Astrocyte (in vitro differentiated cells and primary cell): ENCODE results near the gene TBC1D22B. TPM values are rescaled to one million over a fixed set of nuclear protein-coding genes. Genes with fewer than 3 reads are reported as not detected.

ENCODE experiments used
- DNase-seq: peaks from one replicate; pipeline ENCODE4 v3.0.0-alpha.2; 2010; ENCODE audit warnings: low read depth
- FAIRE-seq: peaks from 2 replicates; lab custom pipeline; 2011; peaks lifted over from hg19 to GRCh38; lab: Jason Lieb, UNC
- H2AFZ ChIP-seq: 2 replicates; pipeline ENCODE4 v1.6.0; 2012; ENCODE audit warnings: low read depth, low read length, inconsistent platforms
- H3K27ac ChIP-seq: 2 replicates; pipeline ENCODE4 v1.5.1; 2011; ENCODE audit warnings: low read depth, low read length, inconsistent platforms
- H3K27me3 ChIP-seq: 2 replicates; pipeline ENCODE4 v1.6.0; 2011; ENCODE audit warnings: low read length, inconsistent platforms; ENCODE audit not compliant: insufficient read depth
- H3K36me3 ChIP-seq: 2 replicates; pipeline ENCODE4 v1.5.1; 2011; ENCODE audit warnings: low read length, inconsistent platforms; ENCODE audit not compliant: insufficient read depth
- H3K4me1 ChIP-seq: 2 replicates; pipeline ENCODE4 v1.5.1; 2011; ENCODE audit warnings: low read length, inconsistent platforms; ENCODE audit not compliant: insufficient read depth
- H3K4me2 ChIP-seq: 2 replicates; pipeline ENCODE4 v1.6.0; 2012; ENCODE audit warnings: low read length, inconsistent platforms
- H3K4me3 ChIP-seq: 2 replicates; pipeline ENCODE4 v1.5.1; 2011; ENCODE audit warnings: low read depth, mild to moderate bottlenecking, low read length, inconsistent platforms; ENCODE audit not compliant: insufficient read depth
- H3K79me2 ChIP-seq: 2 replicates; pipeline ENCODE4 v1.6.0; 2012; ENCODE audit warnings: mild to moderate bottlenecking, low read length, inconsistent platforms; ENCODE audit not compliant: insufficient read depth
- H3K9ac ChIP-seq: 2 replicates; pipeline ENCODE4 v1.6.0; 2012; ENCODE audit warnings: mild to moderate bottlenecking, low read length, inconsistent platforms
- H3K9me3 ChIP-seq: 2 replicates; pipeline ENCODE4 v1.5.1; 2012; ENCODE audit warnings: low read depth, mild to moderate bottlenecking, low read length, inconsistent platforms; ENCODE audit not compliant: insufficient read depth
- H4K20me1 ChIP-seq: 2 replicates; pipeline ENCODE4 v1.6.0; 2012; ENCODE audit warnings: low read length, inconsistent platforms; ENCODE audit not compliant: insufficient read depth
- H3K27ac Mint-ChIP-seq: one replicate; pipeline ENCODE4 v1.8.0; 2021; ENCODE audit warnings: mild to moderate bottlenecking, mixed read lengths; ENCODE audit not compliant: unreplicated experiment
- H3K27me3 Mint-ChIP-seq: one replicate; pipeline ENCODE4 v1.8.0; 2021; ENCODE audit warnings: low read depth, mixed read lengths; ENCODE audit not compliant: unreplicated experiment
- H3K36me3 Mint-ChIP-seq: one replicate; pipeline ENCODE4 v1.8.0; 2021; ENCODE audit warnings: low read depth, mixed read lengths; ENCODE audit not compliant: unreplicated experiment
- H3K4me1 Mint-ChIP-seq: one replicate; pipeline ENCODE4 v1.8.0; 2021; ENCODE audit warnings: low read depth, mixed read lengths; ENCODE audit not compliant: unreplicated experiment
- H3K4me3 Mint-ChIP-seq: one replicate; pipeline ENCODE4 v1.8.0; 2021; ENCODE audit warnings: mild to moderate bottlenecking, moderate library complexity, mixed read lengths; ENCODE audit not compliant: unreplicated experiment
- H3K9me3 Mint-ChIP-seq: one replicate; pipeline ENCODE4 v1.8.0; 2021; ENCODE audit warnings: mild to moderate bottlenecking, mixed read lengths; ENCODE audit not compliant: unreplicated experiment
- CTCF ChIP-seq: IDR thresholded peaks from 2 replicates; pipeline ENCODE4 v1.5.1; 2011; ENCODE audit warnings: low read depth, mild to moderate bottlenecking, inconsistent platforms, low read length, moderate library complexity; ENCODE audit not compliant: insufficient read depth
- EZH2 ChIP-seq: IDR thresholded peaks from 2 replicates; pipeline ENCODE4 v1.6.1; 2012; ENCODE audit warnings: mild to moderate bottlenecking, low read length, inconsistent platforms; ENCODE audit not compliant: insufficient read depth
- total RNA-seq: library from RNA; stranded (reverse); gene quantifications from 2 replicates; pipeline ENCODE4 v1.2.1, GENCODE V29; 2021

TBC1D22B gene
- total RNA-seq, 1 donor from 2014 or later = 10.8 TPM

GRCh38 chr6:37272834-37273566 is 15.4 kb downstream of the TBC1D22B start:
- H2AFZ ChIP-seq = no peak overlapping the region
- H3K9me3 Mint-ChIP-seq = no peaks in the 10 kb centered on the region
- FAIRE-seq = no peak
- no peak overlapping the region for H3K9ac ChIP-seq
- H3K9me3 ChIP-seq = no peaks in the 10 kb centered on the region
- peaks cover 53% of the 10 kb centered on the region for H4K20me1 ChIP-seq
- H3K4me2 ChIP-seq = no peak overlapping the region
- H3K27me3 ChIP-seq = no peaks in the 10 kb centered on the region
- TF ChIP-seq CTCF (no peak), EZH2 (no peak)
- H3K4me3 ChIP-seq = no peak overlapping the region
- H3K4me1 Mint-ChIP-seq = no peaks in the 10 kb centered on the region
- H3K4me3 Mint-ChIP-seq = no peak overlapping the region
- no peak overlapping the region for H3K27ac ChIP-seq
- no peaks in the 10 kb centered on the region for H3K27me3 Mint-ChIP-seq
- no peak for DNase-seq
- no peak overlapping the region for H3K27ac Mint-ChIP-seq
- no peaks in the 10 kb centered on the region for H3K36me3 ChIP-seq
- no peaks in the 10 kb centered on the region for H3K4me1 ChIP-seq
- H3K79me2 ChIP-seq = peaks cover 42% of the 10 kb centered on the region
- peaks cover 9% of the 10 kb centered on the region for H3K36me3 Mint-ChIP-seq

DNA sequence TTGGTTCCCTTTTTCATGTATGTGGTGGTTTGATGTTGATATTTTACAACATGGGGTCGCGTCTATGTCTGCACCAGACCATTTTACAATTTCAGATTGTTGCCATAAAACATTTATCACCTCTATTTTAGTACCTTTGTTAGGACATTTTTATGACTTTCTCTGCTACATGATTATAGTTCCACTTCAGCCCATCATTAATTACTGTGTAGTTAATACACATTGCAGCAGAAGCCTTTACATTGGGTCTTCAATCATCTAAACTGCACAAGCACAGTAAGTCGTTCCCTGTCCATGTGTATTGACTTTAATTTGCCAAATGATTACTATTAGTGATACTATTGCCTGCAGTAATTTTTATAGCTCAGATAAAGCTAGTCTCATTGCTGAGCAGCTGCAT is 16.1 kb downstream of the TBC1D22B start:
- TF ChIP-seq CTCF (no peak), EZH2 (no peak)
- DNase-seq = no peak
- H3K4me2 ChIP-seq = no peak overlapping the region
- peaks cover 45% of the 10 kb centered on the region for H3K79me2 ChIP-seq
- Mint-ChIP-seq H3K36me3 (peaks cover 9% of the 10 kb centered on the region), H3K27ac (no peak overlapping the region), H3K27me3 (no peaks in the 10 kb centered on the region), H3K4me1 (no peaks in the 10 kb centered on the region), H3K9me3 (no peaks in the 10 kb centered on the region), H3K4me3 (no peak overlapping the region)
- H4K20me1 ChIP-seq = peaks cover 49% of the 10 kb centered on the region
- no peak for FAIRE-seq
- no peak overlapping the region for H2AFZ ChIP-seq
- no peaks in the 10 kb centered on the region for H3K4me1 ChIP-seq
- H3K27ac ChIP-seq = no peak overlapping the region
- H3K9ac ChIP-seq = no peak overlapping the region
- no peaks in the 10 kb centered on the region for H3K27me3 ChIP-seq
- H3K4me3 ChIP-seq = no peak overlapping the region
- H3K36me3 ChIP-seq = no peaks in the 10 kb centered on the region
- H3K9me3 ChIP-seq = no peaks in the 10 kb centered on the region

DNA sequence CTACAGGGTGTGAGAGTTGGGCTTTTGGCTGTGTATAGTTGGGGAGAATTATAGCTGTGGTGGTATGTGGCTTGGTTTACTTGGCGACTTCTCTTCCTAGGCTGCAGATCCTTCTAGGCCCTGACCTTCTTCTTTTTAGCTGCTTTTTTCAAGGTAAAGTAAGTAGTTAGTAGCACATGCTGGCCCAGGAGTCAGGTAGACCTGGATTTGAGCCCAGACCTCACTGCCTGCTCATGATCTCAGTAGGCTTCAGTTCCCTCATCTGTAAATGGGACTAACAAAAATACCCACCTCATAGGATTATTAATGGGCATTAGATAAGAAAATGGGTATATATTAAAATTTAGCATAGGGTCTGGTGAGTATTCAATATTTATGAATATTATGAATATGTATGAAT is 17.8 kb downstream of the TBC1D22B start:
- no peaks in the 10 kb centered on the region for H3K9me3 Mint-ChIP-seq
- peaks cover 17% of the 10 kb centered on the region for H3K36me3 Mint-ChIP-seq
- Histone ChIP-seq H2AFZ (no peak overlapping the region), H4K20me1 (peaks cover 50% of the 10 kb centered on the region), H3K27me3 (no peaks in the 10 kb centered on the region), H3K36me3 (no peaks in the 10 kb centered on the region), H3K27ac (no peak overlapping the region), H3K4me2 (no peak overlapping the region), H3K4me1 (no peaks in the 10 kb centered on the region), H3K9me3 (no peaks in the 10 kb centered on the region), H3K79me2 (peaks cover 51% of the 10 kb centered on the region), H3K4me3 (no peak overlapping the region), H3K9ac (no peak overlapping the region)
- H3K4me1 Mint-ChIP-seq = peaks cover 3% of the 10 kb centered on the region
- H3K4me3 Mint-ChIP-seq = no peak overlapping the region
- no peak for DNase-seq
- TF ChIP-seq EZH2 (no peak), CTCF (no peak)
- H3K27me3 Mint-ChIP-seq = no peaks in the 10 kb centered on the region
- no peak overlapping the region for H3K27ac Mint-ChIP-seq
- no peak for FAIRE-seq
